ENCODE data around the gene CECR2. TPM values are rescaled to one million over a fixed set of nuclear protein-coding genes. Genes with fewer than 3 reads are reported as not detected.

The CECR2 gene
- total RNA-seq, 4 donors from 2014 or later, result 1.8 to 2.7 (median 2.2) TPM

- DNase-seq (ENCODE audit: low spot score in 2 of 2), result peak in 1 of 2 donors; percentile 37
- no peak for TF ChIP-seq POLR2A (IDR thresholded peaks at IDR 0.05)
- TF ChIP-seq, protein P1, sequence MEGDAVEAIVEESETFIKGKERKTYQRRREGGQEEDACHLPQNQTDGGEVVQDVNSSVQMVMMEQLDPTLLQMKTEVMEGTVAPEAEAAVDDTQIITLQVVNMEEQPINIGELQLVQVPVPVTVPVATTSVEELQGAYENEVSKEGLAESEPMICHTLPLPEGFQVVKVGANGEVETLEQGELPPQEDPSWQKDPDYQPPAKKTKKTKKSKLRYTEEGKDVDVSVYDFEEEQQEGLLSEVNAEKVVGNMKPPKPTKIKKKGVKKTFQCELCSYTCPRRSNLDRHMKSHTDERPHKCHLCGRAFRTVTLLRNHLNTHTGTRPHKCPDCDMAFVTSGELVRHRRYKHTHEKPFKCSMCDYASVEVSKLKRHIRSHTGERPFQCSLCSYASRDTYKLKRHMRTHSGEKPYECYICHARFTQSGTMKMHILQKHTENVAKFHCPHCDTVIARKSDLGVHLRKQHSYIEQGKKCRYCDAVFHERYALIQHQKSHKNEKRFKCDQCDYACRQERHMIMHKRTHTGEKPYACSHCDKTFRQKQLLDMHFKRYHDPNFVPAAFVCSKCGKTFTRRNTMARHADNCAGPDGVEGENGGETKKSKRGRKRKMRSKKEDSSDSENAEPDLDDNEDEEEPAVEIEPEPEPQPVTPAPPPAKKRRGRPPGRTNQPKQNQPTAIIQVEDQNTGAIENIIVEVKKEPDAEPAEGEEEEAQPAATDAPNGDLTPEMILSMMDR (IDR thresholded peaks at IDR 0.05), result no peak
- H3K4me3 ChIP-seq (ENCODE audit: low read depth, poor library complexity, severe bottlenecking), result no peak overlapping the region
- 88 to 89% methylated on average over 9 of the region's 9 CpGs for WGBS, 2 donors
- intact Hi-C loops (cut with DNase I; ENCODE audit: low total_unique reads), result no loop called here
These were observed 121.9 kb downstream of the CECR2 start for GRCh38 chr22:17491090-17491640.

GRCh38 chr22:17492247-17492646, 123.0 kb downstream of the CECR2 start:
- WGBS, 2 donors, result 53 to 67% methylated on average over 3 of the region's 3 CpGs
- no peak overlapping the region for H3K4me3 ChIP-seq (ENCODE audit: low read depth, poor library complexity, severe bottlenecking)
- peak in 1 of 2 donors; percentile 32 for DNase-seq (ENCODE audit: low spot score in 2 of 2)
- TF ChIP-seq, protein P1 (IDR thresholded peaks at IDR 0.05), result no peak
- no peak for TF ChIP-seq POLR2A (IDR thresholded peaks at IDR 0.05)
- intact Hi-C loops (cut with DNase I; ENCODE audit: low total_unique reads), result no loop called here

GRCh38 chr22:17493419-17493981, 124.2 kb downstream of the CECR2 start:
- no peak overlapping the region for H3K4me3 ChIP-seq (ENCODE audit: low read depth, poor library complexity, severe bottlenecking)
- intact Hi-C loops (cut with DNase I; ENCODE audit: low total_unique reads), result no loop called here
- TF ChIP-seq, protein P1 (IDR thresholded peaks at IDR 0.05), result no peak
- TF ChIP-seq POLR2A (IDR thresholded peaks at IDR 0.05), result no peak
- 95 to 96% methylated on average over 3 of the region's 3 CpGs for WGBS, 2 donors
- peak in 1 of 2 donors; percentile 26 for DNase-seq (ENCODE audit: low spot score in 2 of 2)

GRCh38 chr22:17496841-17497240, 127.6 kb downstream of the CECR2 start:
- 82 to 84% methylated on average over 5 of the region's 5 CpGs for WGBS, 2 donors
- DNase-seq (ENCODE audit: low spot score in 2 of 2), result peak in 1 of 2 donors; percentile 70
- no peak overlapping the region for H3K4me3 ChIP-seq (ENCODE audit: low read depth, poor library complexity, severe bottlenecking)
- intact Hi-C loops (cut with DNase I; ENCODE audit: low total_unique reads), result no loop called here
- TF ChIP-seq, protein P1 (IDR thresholded peaks at IDR 0.05), result no peak
- no peak for TF ChIP-seq POLR2A (IDR thresholded peaks at IDR 0.05)

DNA sequence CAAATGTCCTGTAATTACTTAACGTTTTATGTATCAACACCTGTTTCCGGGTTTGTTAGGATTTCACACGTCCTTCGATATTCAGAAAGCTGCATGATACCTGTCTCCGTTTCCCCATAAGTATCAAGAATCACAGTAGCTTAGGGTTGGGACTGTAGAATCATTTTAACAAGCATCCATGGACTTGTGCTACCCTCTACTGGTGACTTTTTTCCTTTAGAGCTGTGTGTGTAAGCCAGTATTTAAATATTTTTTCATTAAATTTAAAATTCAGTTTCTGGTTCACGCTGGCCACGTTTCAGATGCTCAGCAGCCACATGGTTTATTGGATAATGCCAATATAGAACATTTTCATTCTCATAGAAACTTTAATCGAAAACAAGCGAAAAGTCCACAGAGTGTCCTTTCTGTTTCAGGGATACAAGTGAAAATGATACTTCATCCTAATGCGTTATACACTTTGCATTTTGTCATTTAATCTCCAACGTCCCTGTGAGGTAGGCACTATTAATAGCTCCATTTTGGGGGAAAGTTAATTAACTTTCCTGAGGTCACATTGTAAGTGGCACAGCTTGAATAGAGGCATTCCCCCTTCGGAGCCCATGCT, 132.5 kb downstream of the CECR2 start:
- peak in 1 of 2 donors; percentile 18 for DNase-seq (ENCODE audit: low spot score in 2 of 2)
- WGBS, 2 donors, result 39% methylated on average over 12 of the region's 12 CpGs
- H3K4me3 ChIP-seq (ENCODE audit: low read depth, poor library complexity, severe bottlenecking), result no peak overlapping the region
- intact Hi-C loops (cut with DNase I; ENCODE audit: low total_unique reads), result loop anchor here (5.0 kb wide), 2 partner anchors 329 to 424 kb away; no protein-coding TSS in a partner anchor
- no peak for TF ChIP-seq POLR2A (IDR thresholded peaks at IDR 0.05)
- TF ChIP-seq, protein P1 (IDR thresholded peaks at IDR 0.05), result no peak
